Progenitor cell of endocrine pancreas (in vitro differentiated cells): Measurements from ENCODE around the gene PANK2. TPM values are rescaled to one million over a fixed set of nuclear protein-coding genes. Genes with fewer than 3 reads are reported as not detected.
"Not testable (repeated sequence)": the region's sequence is repeated elsewhere in the genome, so short reads cannot be mapped to it uniquely, and the experiment has no call there.

Experiments used
- DNase-seq: peaks from one replicate; pipeline ENCODE4 v3.0.0; 2021; ENCODE audit warnings: low spot score; ENCODE audit not compliant: unreplicated experiment
- H3K27ac Mint-ChIP-seq: 2 replicates; pipeline ENCODE4 v1.8.0; 2021; ENCODE audit warnings: mild to moderate bottlenecking, moderate library complexity, mixed read lengths
- H3K27me3 Mint-ChIP-seq: 2 replicates; pipeline ENCODE4 v1.8.0; 2021; ENCODE audit warnings: mixed read lengths
- H3K36me3 Mint-ChIP-seq: 2 replicates; pipeline ENCODE4 v1.8.0; 2022; ENCODE audit warnings: mixed read lengths; ENCODE audit not compliant: insufficient read depth
- H3K4me1 Mint-ChIP-seq: 2 replicates; pipeline ENCODE4 v1.8.0; 2021; ENCODE audit warnings: low read depth, mixed read lengths
- H3K4me3 Mint-ChIP-seq: 2 replicates; pipeline ENCODE4 v1.8.0; 2021; ENCODE audit warnings: low read depth, mild to moderate bottlenecking, moderate library complexity, mixed read lengths
- H3K9me3 Mint-ChIP-seq: 2 replicates; pipeline ENCODE4 v1.8.0; 2021; ENCODE audit warnings: low read depth, mixed read lengths
- total RNA-seq: library from RNA; stranded (reverse); gene quantifications from 2 replicates; pipeline ENCODE4 v1.2.1, GENCODE V29; 2021
- TF ChIP-seq, protein P1 (sequence below): fragments of 200-600 bp; sonication (generic); IDR thresholded peaks from one replicate; pipeline ENCODE4 v1.5.0; 2021; ENCODE audit warnings: antibody characterized with exemption, mild to moderate bottlenecking; ENCODE audit not compliant: unreplicated experiment

Gene PANK2
- total RNA-seq, 1 donor from 2014 or later: 53.8 TPM

- no peak for DNase-seq
- TF ChIP-seq, protein P1, sequence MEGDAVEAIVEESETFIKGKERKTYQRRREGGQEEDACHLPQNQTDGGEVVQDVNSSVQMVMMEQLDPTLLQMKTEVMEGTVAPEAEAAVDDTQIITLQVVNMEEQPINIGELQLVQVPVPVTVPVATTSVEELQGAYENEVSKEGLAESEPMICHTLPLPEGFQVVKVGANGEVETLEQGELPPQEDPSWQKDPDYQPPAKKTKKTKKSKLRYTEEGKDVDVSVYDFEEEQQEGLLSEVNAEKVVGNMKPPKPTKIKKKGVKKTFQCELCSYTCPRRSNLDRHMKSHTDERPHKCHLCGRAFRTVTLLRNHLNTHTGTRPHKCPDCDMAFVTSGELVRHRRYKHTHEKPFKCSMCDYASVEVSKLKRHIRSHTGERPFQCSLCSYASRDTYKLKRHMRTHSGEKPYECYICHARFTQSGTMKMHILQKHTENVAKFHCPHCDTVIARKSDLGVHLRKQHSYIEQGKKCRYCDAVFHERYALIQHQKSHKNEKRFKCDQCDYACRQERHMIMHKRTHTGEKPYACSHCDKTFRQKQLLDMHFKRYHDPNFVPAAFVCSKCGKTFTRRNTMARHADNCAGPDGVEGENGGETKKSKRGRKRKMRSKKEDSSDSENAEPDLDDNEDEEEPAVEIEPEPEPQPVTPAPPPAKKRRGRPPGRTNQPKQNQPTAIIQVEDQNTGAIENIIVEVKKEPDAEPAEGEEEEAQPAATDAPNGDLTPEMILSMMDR: no peak
- Mint-ChIP-seq H3K36me3 (peaks cover 5% of the 10 kb centered on the region), H3K4me1 (peaks cover 15% of the 10 kb centered on the region), H3K27ac (no peak overlapping the region), H3K27me3 (no peaks in the 10 kb centered on the region), H3K4me3 (no peak overlapping the region), H3K9me3 (no peaks in the 10 kb centered on the region)
Measured at GRCh38 chr20:3904224-3904623, 15.0 kb downstream of the PANK2 start.

DNA sequence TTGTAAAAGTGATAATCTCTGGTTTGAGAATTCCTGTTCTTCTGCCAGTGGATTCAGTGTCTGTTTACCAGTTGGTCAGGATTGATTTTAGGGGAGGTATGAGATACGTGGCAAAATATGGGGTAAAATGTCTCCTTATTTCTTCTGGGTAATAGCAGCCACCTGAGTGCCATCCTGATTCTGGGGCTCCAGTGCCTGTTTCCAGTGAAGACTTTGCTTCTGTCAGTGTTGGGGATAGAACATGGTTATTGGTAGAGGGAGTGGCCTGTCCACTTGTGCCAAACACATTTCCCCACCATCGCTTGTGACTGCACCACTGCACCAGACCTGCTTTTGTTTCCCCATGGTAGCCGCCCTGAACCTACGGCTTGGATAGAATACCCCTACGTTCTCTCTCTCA lies 15.7 kb downstream of the PANK2 start:
- TF ChIP-seq, protein P1: no peak
- H3K27ac Mint-ChIP-seq: peak overlapping the region; percentile 72

GRCh38 chr20:3906744-3907721 lies 17.8 kb downstream of the PANK2 start:
- H3K4me1 Mint-ChIP-seq: not testable (repeated sequence)

More for the DNA sequence above, 15.7 kb downstream of the PANK2 start:
- peaks cover 5% of the 10 kb centered on the region for H3K36me3 Mint-ChIP-seq
- peaks cover 14% of the 10 kb centered on the region for H3K4me1 Mint-ChIP-seq
- H3K9me3 Mint-ChIP-seq: no peaks in the 10 kb centered on the region
- DNase-seq: no peak
- H3K4me3 Mint-ChIP-seq: no peak overlapping the region
- no peaks in the 10 kb centered on the region for H3K27me3 Mint-ChIP-seq

DNA sequence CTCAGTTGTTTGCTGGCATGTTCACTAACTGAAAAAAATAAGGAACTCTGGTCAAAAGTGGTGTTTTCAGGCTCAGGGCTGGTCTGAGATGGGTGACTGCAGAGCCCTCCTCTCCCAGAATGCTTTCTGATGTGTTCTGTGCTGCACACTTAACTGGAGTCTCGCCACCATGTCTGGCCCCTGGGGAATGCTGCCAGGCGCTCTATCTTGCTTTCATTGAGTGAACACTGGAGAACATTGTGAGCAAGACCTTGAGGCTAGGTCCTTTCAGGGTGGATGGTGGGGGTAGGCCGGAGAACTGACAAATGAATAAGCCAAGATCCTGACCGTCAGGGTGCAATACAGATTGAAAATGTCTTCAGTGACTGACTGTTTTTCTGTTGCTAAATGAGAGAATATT lies 19.5 kb downstream of the PANK2 start:
- TF ChIP-seq, protein P1: no peak
- peaks cover 5% of the 10 kb centered on the region for H3K4me1 Mint-ChIP-seq
- H3K9me3 Mint-ChIP-seq: no peaks in the 10 kb centered on the region
- H3K36me3 Mint-ChIP-seq: peaks cover 23% of the 10 kb centered on the region
- no peak overlapping the region for H3K4me3 Mint-ChIP-seq
- DNase-seq: no peak
- H3K27ac Mint-ChIP-seq: peak overlapping the region; percentile 76
- H3K27me3 Mint-ChIP-seq: no peaks in the 10 kb centered on the region

More at GRCh38 chr20:3906744-3907721, 17.8 kb downstream of the PANK2 start:
- peak overlapping the region; percentile 35 for H3K27ac Mint-ChIP-seq
- H3K4me3 Mint-ChIP-seq, H3K9me3 Mint-ChIP-seq, H3K27me3 Mint-ChIP-seq, DNase-seq: not testable (repeated sequence)
- peaks cover 15% of the 10 kb centered on the region for H3K36me3 Mint-ChIP-seq

- Mint-ChIP-seq H3K9me3 (no peaks in the 10 kb centered on the region), H3K36me3 (peaks cover 32% of the 10 kb centered on the region), H3K4me3 (no peak overlapping the region), H3K27ac (peak overlapping the region; percentile 37), H3K4me1 (peaks cover 3% of the 10 kb centered on the region), H3K27me3 (no peaks in the 10 kb centered on the region)
- TF ChIP-seq, protein P1: no peak
- no peak for DNase-seq
Measured at GRCh38 chr20:3909952-3910366, 20.8 kb downstream of the PANK2 start.
